ENCODE results near the gene DUSP12.
"Not testable (repeated sequence)": the region's sequence is repeated elsewhere in the genome, so short reads cannot be mapped to it uniquely, and the experiment has no call there.

Gene DUSP12

GRCh38 chr1:161721738-161722343 lies 27.7 kb upstream of the DUSP12 start:
- peak; percentile 93 for DNase-seq (ENCODE audit: low read depth)
- H3K4me3 ChIP-seq (ENCODE audit: low read length) = no peak overlapping the region
- TF ChIP-seq CTCF (conservative IDR thresholded peaks at IDR 0.05; ENCODE audit: low read length) = no peak

GRCh38 chr1:161722406-161722805 lies 27.2 kb upstream of the DUSP12 start:
- DNase-seq (ENCODE audit: low read depth) = no peak
- no peak for TF ChIP-seq CTCF (conservative IDR thresholded peaks at IDR 0.05; ENCODE audit: low read length)
- H3K4me3 ChIP-seq (ENCODE audit: low read length) = no peak overlapping the region

GRCh38 chr1:161723459-161724141 lies 26.0 kb upstream of the DUSP12 start:
- no peak overlapping the region for H3K4me3 ChIP-seq (ENCODE audit: low read length)
- no peak for TF ChIP-seq CTCF (conservative IDR thresholded peaks at IDR 0.05; ENCODE audit: low read length)
- DNase-seq (ENCODE audit: low read depth) = no peak

- peak overlapping the region; percentile 78 for H3K4me3 ChIP-seq (ENCODE audit: low read length)
- not testable (repeated sequence) for DNase-seq (ENCODE audit: low read depth)
These were observed 24.2 kb upstream of the DUSP12 start for GRCh38 chr1:161725258-161725907.

- H3K4me3 ChIP-seq (ENCODE audit: low read length) = peak overlapping the region; percentile 78
- peak; percentile 49 for DNase-seq (ENCODE audit: low read depth)
- peak; percentile 59 for TF ChIP-seq CTCF (conservative IDR thresholded peaks at IDR 0.05; ENCODE audit: low read length)
These were observed 23.6 kb upstream of the DUSP12 start for GRCh38 chr1:161725908-161726472.

- TF ChIP-seq CTCF (conservative IDR thresholded peaks at IDR 0.05; ENCODE audit: low read length) = 0 out of 2 replicates have a peak, but pooled peaks have one; percentile 5
- peak; percentile 80 for DNase-seq (ENCODE audit: low read depth)
- peak overlapping the region; percentile 78 for H3K4me3 ChIP-seq (ENCODE audit: low read length)
These were observed 22.9 kb upstream of the DUSP12 start for GRCh38 chr1:161726473-161727255.
